CD4-positive, alpha-beta T cell treated with Interleukin-6 at 100 ng/mL for 8 hours (primary cell): ENCODE measurements around the gene TXNL4A.
A peak's percentile ranks its signal among the peaks of the same experiment; 100 is the strongest.
"Not testable (repeated sequence)": the region's sequence is repeated elsewhere in the genome, so short reads cannot be mapped to it uniquely, and the experiment has no call there.

Source experiments
- DNase-seq: peaks from one replicate; pipeline ENCODE4 v3.0.0-alpha.2; 2020; ENCODE audit warnings: mixed read lengths, low spot score

Gene TXNL4A

GRCh38 chr18:79988451-79989194, at the start of gene TXNL4A:
TXNL4A (minus strand) TSS chr18:79988563; CDS start chr18:79988392, 171 bp downstream.
- peak; percentile 80 for DNase-seq

- DNase-seq, result no peak
Observed at GRCh38 chr18:80037300-80037699, 48.9 kb upstream of the TXNL4A start.

- DNase-seq, result no peak
Observed at GRCh38 chr18:80035997-80036396, 47.6 kb upstream of the TXNL4A start.

- DNase-seq, result no peak
Observed at GRCh38 chr18:80034852-80035406, 46.6 kb upstream of the TXNL4A start.

GRCh38 chr18:80034068-80034851, 45.9 kb upstream of the TXNL4A start, which contains the start of gene RBFA:
RBFA (plus strand) TSS chr18:80034434; CDS start chr18:80034496, 62 bp downstream.
- peak; percentile 99 for DNase-seq

GRCh38 chr18:80033181-80034067, 45.1 kb upstream of the TXNL4A start:
- DNase-seq, result no peak

- DNase-seq, result no peak
Observed at GRCh38 chr18:80029690-80030089, 41.3 kb upstream of the TXNL4A start.

- DNase-seq, result not testable (repeated sequence)
Observed at GRCh38 chr18:80027719-80028118, 39.4 kb upstream of the TXNL4A start.

- no peak for DNase-seq
Observed at GRCh38 chr18:80026363-80026762, 38.0 kb upstream of the TXNL4A start.

- DNase-seq, result no peak
Observed at GRCh38 chr18:80023173-80023572, 34.8 kb upstream of the TXNL4A start.

GRCh38 chr18:80022613-80023012, 34.2 kb upstream of the TXNL4A start:
- DNase-seq, result no peak

- no peak for DNase-seq
Observed at GRCh38 chr18:80012714-80013113, 24.4 kb upstream of the TXNL4A start.

- not testable (repeated sequence) for DNase-seq
Observed at GRCh38 chr18:80011496-80012137, 23.3 kb upstream of the TXNL4A start.

GRCh38 chr18:80010551-80010906, 22.2 kb upstream of the TXNL4A start:
- no peak for DNase-seq

GRCh38 chr18:80009661-80010550, 21.5 kb upstream of the TXNL4A start:
- DNase-seq, result no peak

GRCh38 chr18:80006724-80007123, 18.4 kb upstream of the TXNL4A start:
- DNase-seq, result no peak

GRCh38 chr18:80004600-80005342, 16.4 kb upstream of the TXNL4A start:
- DNase-seq, result no peak

GRCh38 chr18:80002468-80002867, 14.1 kb upstream of the TXNL4A start:
- DNase-seq, result no peak

GRCh38 chr18:80000877-80001276, 12.5 kb upstream of the TXNL4A start:
- DNase-seq, result no peak

GRCh38 chr18:79999701-80000100, 11.3 kb upstream of the TXNL4A start:
- DNase-seq, result not testable (repeated sequence)
